ENCODE measurements around the gene SLX4.

The SLX4 gene

GRCh38 chr16:3589441-3589921 is 21.9 kb downstream of the SLX4 start:
- Mint-ChIP-seq H3K27me3 (peaks cover 11% of the 10 kb centered on the region), H3K9me3 (no peaks in the 10 kb centered on the region), H3K27ac (peak overlapping the region; percentile 87), H3K36me3 (ENCODE audit: low read depth) (peaks cover 52% of the 10 kb centered on the region), H3K4me3 (peak overlapping the region; percentile 79), H3K4me1 (ENCODE audit: low read depth) (peaks cover 75% of the 10 kb centered on the region)
- intact Hi-C loops (cut with micrococcal nuclease): no loop called here

DNA sequence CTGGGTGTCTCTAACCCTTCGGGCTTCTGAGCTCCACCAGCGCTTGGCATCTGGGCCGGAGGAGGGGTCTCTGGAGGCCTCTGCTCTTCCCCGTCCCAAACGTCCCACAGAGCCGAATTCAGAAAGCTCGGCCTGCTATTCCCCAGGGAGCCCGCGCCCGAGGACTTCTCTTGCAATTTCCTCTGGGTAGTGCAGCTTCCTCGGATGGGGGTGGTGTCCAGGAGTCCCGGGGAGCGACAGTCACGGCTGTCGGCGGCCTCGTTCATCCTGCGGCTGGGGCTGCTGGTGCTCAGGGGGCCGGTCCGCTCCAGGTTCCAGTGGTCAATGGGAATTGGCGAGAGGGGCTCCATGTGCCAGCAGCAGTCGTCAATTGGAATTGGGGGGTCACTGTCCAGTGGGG is 22.4 kb downstream of the SLX4 start:
- Mint-ChIP-seq H3K9me3 (no peaks in the 10 kb centered on the region), H3K4me3 (peak overlapping the region; percentile 79), H3K27me3 (peaks cover 7% of the 10 kb centered on the region), H3K27ac (peak overlapping the region; percentile 87), H3K36me3 (ENCODE audit: low read depth) (peaks cover 52% of the 10 kb centered on the region), H3K4me1 (ENCODE audit: low read depth) (peaks cover 75% of the 10 kb centered on the region)
- intact Hi-C loops (cut with micrococcal nuclease): no loop called here

DNA sequence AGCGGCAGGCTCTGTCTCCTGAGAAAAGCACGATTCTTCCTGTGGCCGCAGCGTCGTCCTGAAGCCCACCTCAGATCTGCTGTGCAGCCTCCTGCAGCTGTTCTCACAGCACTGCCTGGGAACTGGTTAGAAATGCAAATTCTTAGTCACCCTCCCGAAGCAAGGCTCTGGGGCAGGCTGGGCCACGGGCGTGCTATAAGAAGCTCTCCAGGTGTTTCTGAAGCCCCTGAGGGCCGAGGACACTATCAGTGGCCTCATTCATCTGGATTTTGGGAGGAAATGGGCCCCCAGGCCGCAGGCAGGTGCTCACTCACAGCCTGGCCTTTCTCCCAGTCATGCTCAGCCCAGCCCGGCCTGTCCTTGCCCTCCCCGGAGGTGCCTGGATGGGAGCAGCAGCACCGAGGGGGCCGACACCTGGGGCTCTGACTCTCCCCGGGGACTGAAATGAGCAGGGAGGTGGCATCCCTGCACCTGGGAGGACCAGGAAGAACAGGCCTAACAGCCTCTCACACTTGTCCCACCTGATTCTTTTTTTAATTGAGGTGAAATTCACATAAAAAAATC is 23.8 kb downstream of the SLX4 start:
- Mint-ChIP-seq H3K9me3 (no peaks in the 10 kb centered on the region), H3K27me3 (peaks cover 3% of the 10 kb centered on the region), H3K36me3 (ENCODE audit: low read depth) (peaks cover 60% of the 10 kb centered on the region), H3K4me1 (ENCODE audit: low read depth) (peaks cover 72% of the 10 kb centered on the region), H3K4me3 (peak overlapping the region; percentile 79), H3K27ac (peak overlapping the region; percentile 87)
- intact Hi-C loops (cut with micrococcal nuclease): no loop called here

- Mint-ChIP-seq H3K27ac (no peak overlapping the region), H3K36me3 (ENCODE audit: low read depth) (peaks cover 77% of the 10 kb centered on the region), H3K27me3 (peaks cover 4% of the 10 kb centered on the region), H3K9me3 (no peaks in the 10 kb centered on the region), H3K4me1 (ENCODE audit: low read depth) (peaks cover 62% of the 10 kb centered on the region), H3K4me3 (no peak overlapping the region)
- intact Hi-C loops (cut with micrococcal nuclease): no loop called here
Measured at GRCh38 chr16:3584412-3584811, 27.0 kb downstream of the SLX4 start.

DNA sequence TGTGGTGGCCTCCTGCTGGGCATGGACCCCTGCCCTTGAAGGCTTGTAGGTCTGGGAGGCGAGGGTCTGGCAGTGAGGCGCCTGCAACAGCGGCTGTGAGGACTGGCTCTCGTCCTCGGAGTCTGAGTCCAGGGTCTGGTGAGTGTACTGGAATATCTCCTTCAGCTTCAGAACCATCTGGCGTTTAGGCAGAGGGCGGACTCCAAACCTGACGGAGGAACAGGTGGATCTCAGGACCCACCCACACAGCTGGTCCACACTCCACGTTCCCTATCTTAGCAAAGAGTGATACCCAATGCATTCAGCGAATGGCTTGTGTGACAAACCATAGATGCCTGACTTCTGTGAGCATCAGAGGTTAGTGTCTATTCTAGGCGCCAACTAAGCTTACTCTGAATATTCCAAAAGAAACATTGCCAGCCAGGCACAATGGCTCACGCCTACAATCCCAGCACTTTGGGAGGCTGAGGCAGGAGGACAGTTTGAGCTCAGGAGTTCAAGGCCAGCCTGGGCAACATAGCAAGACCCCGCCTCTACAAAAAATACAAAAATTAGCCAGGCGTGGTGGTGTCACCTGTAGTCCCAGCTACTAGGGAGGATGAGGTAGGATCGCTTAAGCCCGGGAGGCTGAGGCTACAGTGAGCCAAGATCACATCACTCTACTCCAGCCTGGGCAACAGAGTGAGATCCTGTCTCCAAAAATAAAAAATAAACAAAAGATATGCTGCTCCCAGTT is 27.9 kb downstream of the SLX4 start:
- no peak overlapping the region for H3K27ac Mint-ChIP-seq
- H3K4me1 Mint-ChIP-seq (ENCODE audit: low read depth): peaks cover 62% of the 10 kb centered on the region
- intact Hi-C loops (cut with micrococcal nuclease): no loop called here
- H3K4me3 Mint-ChIP-seq: no peak overlapping the region
- peaks cover 7% of the 10 kb centered on the region for H3K27me3 Mint-ChIP-seq
- H3K9me3 Mint-ChIP-seq: no peaks in the 10 kb centered on the region
- peaks cover 69% of the 10 kb centered on the region for H3K36me3 Mint-ChIP-seq (ENCODE audit: low read depth)

GRCh38 chr16:3582276-3583165 is 28.9 kb downstream of the SLX4 start:
- no peak overlapping the region for H3K4me3 Mint-ChIP-seq
- H3K9me3 Mint-ChIP-seq: no peaks in the 10 kb centered on the region
- peaks cover 60% of the 10 kb centered on the region for H3K4me1 Mint-ChIP-seq (ENCODE audit: low read depth)
- intact Hi-C loops (cut with micrococcal nuclease): no loop called here
- H3K27me3 Mint-ChIP-seq: peaks cover 15% of the 10 kb centered on the region
- peaks cover 66% of the 10 kb centered on the region for H3K36me3 Mint-ChIP-seq (ENCODE audit: low read depth)
- H3K27ac Mint-ChIP-seq: no peak overlapping the region

DNA sequence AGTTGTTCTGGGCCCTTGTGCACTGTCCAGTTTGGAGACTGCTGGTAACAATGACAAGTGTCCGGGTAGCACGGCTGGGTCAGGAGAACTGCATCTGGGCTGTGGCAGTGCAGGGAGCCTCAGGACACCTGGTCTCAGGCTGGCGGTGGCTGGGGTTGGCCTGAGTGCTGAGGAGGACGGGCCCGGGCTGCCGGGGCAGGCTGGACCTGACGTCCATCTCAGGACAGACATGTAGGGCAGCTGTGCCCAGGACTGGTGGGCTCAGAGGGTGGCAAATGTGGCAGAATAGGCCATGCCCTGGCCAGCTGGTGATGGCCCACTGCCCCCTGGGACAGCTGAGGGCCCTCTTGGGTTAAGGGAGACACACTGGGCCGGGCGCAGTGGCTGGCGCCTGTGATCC is 30.0 kb downstream of the SLX4 start:
- Mint-ChIP-seq H3K27ac (no peak overlapping the region), H3K27me3 (peaks cover 27% of the 10 kb centered on the region), H3K9me3 (no peaks in the 10 kb centered on the region), H3K4me3 (no peak overlapping the region), H3K36me3 (ENCODE audit: low read depth) (peaks cover 55% of the 10 kb centered on the region), H3K4me1 (ENCODE audit: low read depth) (peaks cover 61% of the 10 kb centered on the region)
- intact Hi-C loops (cut with micrococcal nuclease): no loop called here

DNA sequence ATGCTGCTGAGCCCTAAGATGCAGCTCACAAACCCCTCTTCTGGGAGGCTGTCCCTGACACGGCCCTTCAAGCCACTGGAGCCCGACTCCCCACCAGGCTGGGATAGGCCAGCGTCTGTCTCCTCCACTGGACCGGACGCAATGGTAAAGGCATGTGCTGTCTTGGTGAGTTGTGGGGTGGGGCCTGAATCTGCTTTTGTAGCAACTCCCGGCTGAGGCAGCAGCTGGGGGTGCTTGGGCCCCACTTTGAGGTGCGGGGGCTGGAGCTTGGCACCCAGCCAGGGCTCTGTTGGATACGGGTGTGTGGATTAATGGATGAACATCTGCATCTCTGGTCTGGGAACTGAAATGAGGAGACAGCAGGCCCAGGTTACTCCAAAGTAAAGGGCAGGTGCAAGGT is 30.7 kb downstream of the SLX4 start:
- peaks cover 34% of the 10 kb centered on the region for H3K27me3 Mint-ChIP-seq
- H3K9me3 Mint-ChIP-seq: no peaks in the 10 kb centered on the region
- peak overlapping the region; percentile 43 for H3K27ac Mint-ChIP-seq
- intact Hi-C loops (cut with micrococcal nuclease): no loop called here
- H3K4me1 Mint-ChIP-seq (ENCODE audit: low read depth): peaks cover 56% of the 10 kb centered on the region
- peaks cover 47% of the 10 kb centered on the region for H3K36me3 Mint-ChIP-seq (ENCODE audit: low read depth)
- H3K4me3 Mint-ChIP-seq: no peak overlapping the region

DNA sequence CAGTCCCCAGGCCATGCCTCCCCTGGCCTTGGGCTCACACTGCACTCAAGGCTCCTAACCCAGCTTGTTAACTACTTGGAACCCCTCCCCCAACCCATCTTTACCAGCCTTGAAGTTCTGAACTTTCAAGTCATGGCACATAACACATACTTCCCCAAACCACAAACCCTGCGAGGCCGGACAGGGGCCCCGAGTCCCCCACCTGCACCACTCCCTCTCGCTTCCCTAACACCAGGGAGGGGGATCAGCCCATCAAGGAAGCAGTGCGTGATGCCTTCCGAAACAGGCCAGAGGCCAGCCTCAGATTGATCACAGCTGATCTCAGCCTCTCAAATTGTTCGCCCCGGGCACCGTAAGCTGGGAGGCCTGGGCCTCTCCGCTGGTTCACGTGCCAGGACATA is 31.2 kb downstream of the SLX4 start:
- no peaks in the 10 kb centered on the region for H3K9me3 Mint-ChIP-seq
- H3K4me3 Mint-ChIP-seq: peak overlapping the region; percentile 7
- peak overlapping the region; percentile 43 for H3K27ac Mint-ChIP-seq
- intact Hi-C loops (cut with micrococcal nuclease): no loop called here
- peaks cover 51% of the 10 kb centered on the region for H3K4me1 Mint-ChIP-seq (ENCODE audit: low read depth)
- peaks cover 47% of the 10 kb centered on the region for H3K36me3 Mint-ChIP-seq (ENCODE audit: low read depth)
- peaks cover 37% of the 10 kb centered on the region for H3K27me3 Mint-ChIP-seq

- Mint-ChIP-seq H3K4me1 (ENCODE audit: low read depth) (peaks cover 51% of the 10 kb centered on the region), H3K27me3 (peaks cover 37% of the 10 kb centered on the region), H3K4me3 (peak overlapping the region; percentile 7), H3K27ac (peak overlapping the region; percentile 48), H3K9me3 (no peaks in the 10 kb centered on the region), H3K36me3 (ENCODE audit: low read depth) (peaks cover 43% of the 10 kb centered on the region)
- intact Hi-C loops (cut with micrococcal nuclease): no loop called here
Measured at GRCh38 chr16:3579776-3580175, 31.6 kb downstream of the SLX4 start.

DNA sequence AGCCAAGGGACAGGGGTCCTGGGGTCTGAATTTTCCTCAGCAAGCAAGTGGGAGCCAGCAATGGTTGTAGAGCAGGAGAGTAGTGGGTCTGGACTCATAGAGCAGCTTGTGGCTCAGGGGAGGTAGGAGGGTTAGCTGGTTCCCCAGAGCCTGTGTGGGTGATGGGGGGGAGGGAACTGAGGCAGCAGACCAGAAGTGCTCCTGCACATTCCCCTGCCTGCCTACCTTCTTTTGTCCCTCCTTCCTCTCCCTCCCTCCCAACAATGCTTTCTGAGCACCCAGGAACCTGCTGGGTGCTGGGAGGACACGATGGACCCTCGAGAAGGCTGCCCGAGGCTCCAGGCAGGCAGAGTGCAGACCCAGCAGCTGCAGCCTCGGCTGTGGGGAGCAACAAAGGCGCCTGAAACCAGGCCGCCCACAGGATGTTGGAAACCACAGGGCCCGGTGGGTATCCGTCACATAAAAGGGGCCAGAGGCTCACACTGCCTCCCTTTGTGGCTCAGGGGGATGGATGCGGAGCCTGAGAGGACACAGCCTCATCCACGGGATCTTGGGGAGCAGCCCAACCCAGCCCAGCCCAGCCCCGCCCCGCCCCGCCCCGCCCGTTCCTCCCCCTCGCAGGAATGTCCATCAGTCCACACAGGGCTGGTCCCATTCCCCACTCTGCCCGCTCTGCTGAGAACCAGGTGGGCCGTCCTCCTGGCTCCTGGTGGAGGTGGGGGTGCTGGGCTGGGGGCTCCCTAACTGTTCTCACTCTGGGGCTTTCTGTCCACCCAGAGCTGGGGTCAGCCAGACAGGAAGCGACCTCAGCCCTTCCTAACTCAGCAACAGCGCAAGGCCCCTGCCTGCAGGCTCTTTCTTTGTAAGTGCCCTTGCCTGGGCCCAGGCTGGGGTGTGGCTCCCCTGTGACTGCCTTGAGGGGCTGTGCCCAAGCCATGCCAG is 32.5 kb downstream of the SLX4 start:
- Mint-ChIP-seq H3K9me3 (no peaks in the 10 kb centered on the region), H3K4me3 (no peak overlapping the region), H3K27me3 (peaks cover 39% of the 10 kb centered on the region), H3K36me3 (ENCODE audit: low read depth) (peaks cover 34% of the 10 kb centered on the region), H3K27ac (peak overlapping the region; percentile 48), H3K4me1 (ENCODE audit: low read depth) (peaks cover 51% of the 10 kb centered on the region)
- intact Hi-C loops (cut with micrococcal nuclease): no loop called here

DNA sequence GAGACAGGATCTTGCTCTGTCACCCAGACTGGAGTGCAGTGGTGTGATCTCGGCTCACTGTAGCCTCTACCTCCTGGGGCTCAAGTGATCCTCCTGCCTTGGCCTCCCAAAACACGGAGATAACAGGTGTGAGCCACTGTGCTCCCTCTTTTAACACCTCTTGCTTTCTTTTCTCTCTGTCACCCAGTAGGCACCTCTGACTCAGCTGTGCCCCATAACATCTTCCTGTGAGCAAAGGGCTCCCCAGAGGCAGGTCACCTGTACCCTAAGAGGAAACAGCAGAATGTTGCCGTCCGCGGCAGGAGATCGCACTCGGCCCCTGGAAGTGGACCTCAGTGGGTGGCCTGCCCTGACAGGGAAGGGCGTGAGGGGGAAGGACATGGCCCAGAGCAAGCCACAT is 33.3 kb downstream of the SLX4 start:
- intact Hi-C loops (cut with micrococcal nuclease): no loop called here
- Mint-ChIP-seq H3K4me3 (no peak overlapping the region), H3K9me3 (no peaks in the 10 kb centered on the region), H3K36me3 (ENCODE audit: low read depth) (peaks cover 27% of the 10 kb centered on the region), H3K4me1 (ENCODE audit: low read depth) (peaks cover 51% of the 10 kb centered on the region), H3K27me3 (peaks cover 39% of the 10 kb centered on the region), H3K27ac (peak overlapping the region; percentile 2)

DNA sequence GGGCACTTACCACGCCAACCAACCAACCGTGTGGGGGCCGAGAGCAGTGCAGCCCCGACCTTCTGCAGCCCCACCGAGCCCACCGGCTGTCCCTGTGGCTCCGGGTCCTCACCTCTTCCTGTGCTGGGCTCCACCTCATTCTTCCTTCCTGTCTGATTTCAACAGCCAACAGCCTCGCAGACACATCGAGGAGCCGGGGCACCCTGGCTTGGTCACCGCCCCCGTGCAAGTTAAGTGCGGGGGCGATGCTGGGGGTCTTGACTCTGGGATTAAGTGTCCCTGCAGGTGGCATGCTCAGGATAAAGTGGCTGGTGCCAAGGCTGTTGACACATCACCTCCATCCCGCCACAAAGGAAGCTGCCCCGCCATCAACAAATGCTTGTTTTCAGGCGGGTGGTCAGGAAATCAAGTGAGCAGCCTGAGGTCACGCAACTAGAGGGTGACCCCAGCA is 34.1 kb downstream of the SLX4 start, which contains the start of gene NLRC3:
Gene NLRC3, minus strand, starts transcription at position 102 of the 451 bp plus-strand sequence. CDS start 12,367 bp downstream, outside the sequence.
- peak within 1 kb of the TSS; percentile 2 for H3K27ac Mint-ChIP-seq
- peaks cover 51% of the 10 kb centered on the region for H3K4me1 Mint-ChIP-seq (ENCODE audit: low read depth)
- peaks cover 19% of the 10 kb centered on the region for H3K36me3 Mint-ChIP-seq (ENCODE audit: low read depth)
- intact Hi-C loops (cut with micrococcal nuclease): no loop called here
- H3K27me3 Mint-ChIP-seq: peaks cover 39% of the 10 kb centered on the region
- H3K9me3 Mint-ChIP-seq: no peaks in the 10 kb centered on the region
- H3K4me3 Mint-ChIP-seq: no peak within 1 kb of the TSS

Data from dendritic cell treated with granulocyte-macrophage colony-stimulating factor and Interleukin-4, amounts not matched to agents 40 ng/mL and 50 ng/mL, for 4 days (primary cell).